SH-SY5Y (cell line): ENCODE results near the gene TMEM186.

ENCODE experiments used
- GATA2 ChIP-seq: IDR thresholded peaks from 2 replicates; pipeline ENCODE4 v1.6.1; 2011; ENCODE audit warnings: mild to moderate bottlenecking, low read depth, low read length
- GATA3 ChIP-seq: IDR thresholded peaks from 2 replicates; pipeline ENCODE4 v1.6.1; 2011; ENCODE audit warnings: low read depth, mild to moderate bottlenecking, low read length, moderate library complexity

DNA sequence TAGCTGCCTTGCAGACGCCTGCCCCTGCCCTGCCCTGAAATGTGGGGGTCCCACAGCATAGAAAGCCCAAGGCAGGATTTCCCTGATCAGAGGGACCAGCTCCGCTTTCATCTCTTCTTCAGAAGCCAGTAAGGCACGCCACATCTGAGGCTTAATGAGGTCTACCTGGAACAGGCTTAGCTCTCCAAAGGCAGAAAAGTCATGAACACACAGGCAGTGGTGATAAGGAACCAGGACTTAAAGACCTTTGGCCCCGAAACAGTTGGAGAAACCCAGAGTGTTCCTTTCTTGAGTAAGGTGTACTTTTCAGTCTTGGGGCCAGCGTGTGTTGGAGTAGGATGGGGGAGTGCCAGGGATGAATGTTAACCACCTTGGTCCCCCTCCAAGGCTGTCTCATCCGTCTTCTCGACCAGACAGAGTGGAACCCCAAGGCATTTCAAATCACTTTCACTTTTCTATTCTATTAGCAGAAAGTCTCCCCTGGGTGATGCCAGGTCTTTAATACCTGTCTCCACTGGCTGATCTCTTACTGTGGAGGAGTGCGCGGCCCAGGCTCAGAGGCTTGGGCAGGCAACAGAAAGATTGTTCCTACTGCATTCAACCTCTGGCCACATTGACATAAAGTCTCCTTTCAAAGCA is 43.9 kb downstream of the TMEM186 start:
- TF ChIP-seq GATA2: no peak
- no peak for TF ChIP-seq GATA3
